Measurements from ENCODE around the gene PAM.

PAM gene

GRCh38 chr5:102754767-102755431 lies at the start of gene PAM:
TSS of gene PAM (plus strand) at chr5:102755305. CDS start at chr5:102866196, 110,891 bp downstream.
- peak; percentile 57 for DNase-seq (ENCODE audit: low read depth)

DNA sequence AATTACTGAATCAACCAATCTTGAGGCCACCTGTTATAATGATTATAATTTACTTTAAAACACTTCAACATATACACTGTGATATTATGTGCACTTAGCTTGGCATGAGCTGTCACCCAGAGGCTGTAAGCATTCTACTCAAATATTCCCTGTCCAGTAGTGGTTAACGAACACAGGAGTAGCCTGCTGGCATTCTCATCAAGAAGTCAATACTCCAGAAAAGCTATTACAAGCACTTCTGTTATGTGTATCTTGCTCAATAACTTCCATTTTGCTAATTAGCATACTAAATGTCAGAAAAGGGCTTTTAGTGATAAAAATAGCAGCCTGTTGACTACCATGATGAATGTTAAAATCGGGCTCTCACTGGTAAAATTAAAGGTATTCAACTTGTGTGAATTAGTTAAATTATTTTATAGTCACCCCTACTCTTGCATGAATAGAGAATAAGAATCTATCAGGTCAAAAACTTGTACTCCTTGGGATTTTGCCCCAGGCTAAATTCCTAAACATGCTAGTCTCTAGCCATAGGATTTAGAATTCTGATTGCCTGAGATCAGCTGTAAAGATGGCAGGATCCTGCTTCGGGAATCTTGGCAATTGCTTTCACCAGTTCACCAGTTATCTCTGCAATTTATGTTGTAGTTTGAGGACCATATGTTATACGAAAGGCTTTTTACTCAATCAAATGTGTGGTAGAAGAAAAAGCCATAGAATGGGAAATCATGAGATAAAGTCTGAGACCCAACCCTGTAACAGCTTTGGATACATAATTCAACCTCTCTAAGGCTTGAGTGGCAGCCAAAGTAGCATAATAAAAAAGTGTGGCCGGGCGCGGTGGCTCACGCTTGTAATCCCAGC lies 43.4 kb upstream of the PAM start:
- DNase-seq (ENCODE audit: low read depth): no peak

GRCh38 chr5:102713278-102713677 lies 41.8 kb upstream of the PAM start:
- DNase-seq (ENCODE audit: low read depth): no peak

- DNase-seq (ENCODE audit: low read depth): no peak
Observed at GRCh38 chr5:102713682-102714231, 41.3 kb upstream of the PAM start.

GRCh38 chr5:102715082-102715807 lies 39.9 kb upstream of the PAM start:
- DNase-seq (ENCODE audit: low read depth): no peak

DNA sequence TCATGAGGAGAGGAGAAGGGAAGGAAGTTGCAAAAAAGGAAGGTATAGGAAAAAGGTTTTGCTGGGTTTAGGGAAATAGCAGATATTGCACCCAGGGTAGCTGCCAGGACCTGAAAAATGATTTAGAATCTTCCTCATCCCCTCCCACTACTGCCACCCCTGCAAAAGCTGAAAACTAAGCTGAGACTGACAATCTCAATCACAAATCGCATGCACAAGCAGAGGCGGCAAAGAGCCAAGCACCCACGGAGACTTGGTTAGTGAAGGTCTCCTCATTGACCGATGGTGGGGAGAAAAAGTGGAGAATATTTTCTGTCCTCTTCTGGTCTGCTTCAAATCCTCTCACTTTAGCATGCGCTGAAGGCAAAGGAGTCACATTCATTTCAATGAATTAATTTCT lies 39.1 kb upstream of the PAM start:
- no peak for DNase-seq (ENCODE audit: low read depth)

GRCh38 chr5:102718819-102719218 lies 36.3 kb upstream of the PAM start:
- DNase-seq (ENCODE audit: low read depth): no peak

GRCh38 chr5:102719886-102720285 lies 35.2 kb upstream of the PAM start:
- no peak for DNase-seq (ENCODE audit: low read depth)

DNA sequence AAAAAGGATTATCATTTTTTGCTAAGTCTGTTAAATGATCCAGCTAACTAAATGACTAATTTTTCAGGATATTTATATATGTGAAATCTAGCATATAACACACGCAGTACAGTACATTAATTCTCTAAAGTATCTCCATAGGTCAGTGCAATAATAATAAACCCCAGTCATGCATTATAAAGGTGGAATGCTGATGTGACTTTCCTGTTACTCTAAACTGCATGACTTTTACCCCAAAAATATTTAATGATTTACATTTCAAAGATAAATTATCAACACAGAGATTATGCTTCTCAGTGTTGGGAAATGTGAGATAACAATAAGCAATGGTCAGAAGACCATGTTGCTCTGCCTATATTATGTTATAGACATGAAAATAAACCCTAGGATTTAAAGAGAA lies 34.1 kb upstream of the PAM start:
- DNase-seq (ENCODE audit: low read depth): no peak

DNA sequence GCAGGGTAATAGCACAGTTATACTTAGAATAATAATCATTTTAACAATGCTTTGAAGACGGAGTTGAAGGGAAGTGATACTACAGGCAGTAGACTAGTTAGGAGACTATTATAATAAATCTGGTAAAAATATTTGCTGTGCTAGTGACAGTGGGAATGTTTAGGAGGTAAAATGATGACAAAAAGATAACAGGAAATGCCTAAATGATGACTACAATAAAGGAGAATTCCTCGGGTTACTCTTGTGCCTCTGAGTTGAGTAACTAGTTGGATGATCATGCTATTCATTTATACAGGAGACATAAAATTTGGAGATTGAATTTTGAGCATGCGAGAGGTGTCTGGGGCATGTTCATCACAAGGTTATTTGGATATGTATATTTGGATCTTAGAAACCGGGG lies 32.2 kb upstream of the PAM start:
- DNase-seq (ENCODE audit: low read depth): no peak

DNA sequence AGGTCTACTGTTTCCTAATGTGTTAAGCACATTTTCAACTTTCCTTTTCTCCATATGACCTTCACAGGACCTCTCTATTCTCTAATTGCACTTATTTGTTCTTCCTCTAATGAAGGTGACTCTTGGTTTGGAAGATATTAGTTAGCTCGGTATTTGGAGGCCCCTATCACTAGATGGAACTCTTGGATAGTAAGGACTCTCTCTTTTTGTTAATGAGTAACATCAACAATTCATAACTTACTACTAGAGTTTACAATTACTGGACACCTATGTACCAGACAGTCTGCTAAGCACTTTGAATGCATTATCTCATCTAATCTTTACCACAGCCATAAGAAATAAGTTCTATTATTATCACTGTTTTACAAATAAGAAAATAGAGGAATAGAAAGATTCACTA lies 23.4 kb upstream of the PAM start:
- DNase-seq (ENCODE audit: low read depth): no peak

DNA sequence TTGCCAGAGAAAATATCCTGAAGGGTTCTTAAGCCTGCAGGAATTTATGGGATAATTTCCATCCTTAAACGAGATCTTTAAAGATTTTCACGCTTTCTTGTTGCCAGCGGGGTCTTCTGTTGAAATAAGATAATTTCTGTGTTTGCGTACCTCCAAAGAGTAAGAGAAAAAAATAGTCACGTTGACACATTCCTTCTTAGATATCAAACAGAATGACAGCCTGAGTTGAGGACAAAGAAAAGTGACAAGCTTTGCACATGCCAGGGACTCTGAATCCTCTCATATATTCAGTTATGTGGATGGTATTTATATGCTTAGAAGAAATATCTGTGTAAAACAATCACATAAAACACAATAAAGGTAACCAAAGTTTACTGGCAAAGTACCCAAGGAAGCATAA lies 21.6 kb upstream of the PAM start:
- DNase-seq (ENCODE audit: low read depth): no peak

- DNase-seq (ENCODE audit: low read depth): no peak
Observed at GRCh38 chr5:102737161-102737560, 17.9 kb upstream of the PAM start.

DNA sequence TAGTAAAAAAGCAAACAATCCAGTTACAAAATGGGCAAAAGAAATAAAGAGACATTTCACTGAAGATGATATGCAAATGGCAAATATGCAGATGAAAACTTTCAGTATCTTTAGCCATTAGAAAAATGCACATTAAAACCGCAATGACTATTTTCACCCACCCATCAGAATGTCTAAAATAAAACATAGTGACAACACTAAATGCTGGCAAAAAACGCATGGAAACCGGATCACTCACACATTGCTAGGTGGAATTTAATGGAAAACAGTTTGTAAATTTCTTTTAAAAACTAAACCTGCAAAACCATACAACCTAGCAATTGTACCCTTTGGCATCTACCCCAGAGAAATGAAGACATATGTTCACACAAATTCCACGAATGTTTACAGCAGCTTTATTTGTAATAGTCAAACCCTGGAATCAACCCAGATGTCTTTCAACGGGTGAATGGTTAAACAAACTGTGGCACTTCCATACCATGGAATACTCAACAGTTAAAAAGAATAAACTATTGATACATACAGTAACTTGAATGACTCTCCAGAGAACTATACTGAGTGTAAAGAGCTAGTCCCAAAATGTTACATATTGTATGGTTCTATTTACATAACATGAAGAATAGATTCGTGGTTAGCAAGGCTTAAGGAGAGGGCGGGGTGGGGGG lies 17.2 kb upstream of the PAM start:
- DNase-seq (ENCODE audit: low read depth): no peak

DNA sequence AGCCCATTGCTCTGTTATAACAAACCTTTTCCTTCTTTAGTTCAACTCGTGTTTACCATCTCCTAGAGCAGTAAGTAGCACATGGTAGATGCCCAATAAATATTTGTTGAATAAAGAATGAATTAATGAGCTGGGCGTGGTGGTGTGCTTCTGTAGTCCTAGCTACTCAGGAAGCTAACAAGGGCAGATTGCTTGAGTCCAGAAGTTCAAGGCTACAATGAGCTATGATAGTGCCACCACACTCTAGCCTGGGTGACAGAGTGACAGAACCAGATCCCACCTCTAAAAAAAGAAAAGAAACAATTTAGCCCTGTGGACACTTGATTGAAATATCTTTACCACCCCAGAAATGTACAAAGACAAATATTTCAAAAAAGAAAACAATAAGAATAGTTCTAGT lies 14.6 kb upstream of the PAM start:
- no peak for DNase-seq (ENCODE audit: low read depth)

DNA sequence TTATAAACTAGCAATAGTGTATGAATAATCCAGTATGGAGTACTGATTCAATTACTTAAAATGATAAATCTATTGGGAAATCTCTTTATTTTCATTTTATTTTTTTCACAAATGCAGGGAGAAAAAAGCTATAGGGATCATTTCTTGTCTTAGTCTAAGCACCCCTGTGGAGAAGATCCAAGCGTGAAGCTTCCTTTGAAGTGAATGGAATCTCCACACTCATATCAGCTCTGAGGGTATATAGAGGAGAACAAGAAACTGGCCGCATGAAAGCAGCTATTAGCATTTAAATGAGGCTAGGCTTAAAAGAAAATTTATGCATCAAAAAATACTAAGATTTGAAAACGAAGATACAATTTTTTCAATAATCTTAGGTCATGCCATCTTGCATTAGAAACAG lies 12.9 kb upstream of the PAM start:
- no peak for DNase-seq (ENCODE audit: low read depth)

GRCh38 chr5:102743900-102744299 lies 11.2 kb upstream of the PAM start:
- no peak for DNase-seq (ENCODE audit: low read depth)

DNA sequence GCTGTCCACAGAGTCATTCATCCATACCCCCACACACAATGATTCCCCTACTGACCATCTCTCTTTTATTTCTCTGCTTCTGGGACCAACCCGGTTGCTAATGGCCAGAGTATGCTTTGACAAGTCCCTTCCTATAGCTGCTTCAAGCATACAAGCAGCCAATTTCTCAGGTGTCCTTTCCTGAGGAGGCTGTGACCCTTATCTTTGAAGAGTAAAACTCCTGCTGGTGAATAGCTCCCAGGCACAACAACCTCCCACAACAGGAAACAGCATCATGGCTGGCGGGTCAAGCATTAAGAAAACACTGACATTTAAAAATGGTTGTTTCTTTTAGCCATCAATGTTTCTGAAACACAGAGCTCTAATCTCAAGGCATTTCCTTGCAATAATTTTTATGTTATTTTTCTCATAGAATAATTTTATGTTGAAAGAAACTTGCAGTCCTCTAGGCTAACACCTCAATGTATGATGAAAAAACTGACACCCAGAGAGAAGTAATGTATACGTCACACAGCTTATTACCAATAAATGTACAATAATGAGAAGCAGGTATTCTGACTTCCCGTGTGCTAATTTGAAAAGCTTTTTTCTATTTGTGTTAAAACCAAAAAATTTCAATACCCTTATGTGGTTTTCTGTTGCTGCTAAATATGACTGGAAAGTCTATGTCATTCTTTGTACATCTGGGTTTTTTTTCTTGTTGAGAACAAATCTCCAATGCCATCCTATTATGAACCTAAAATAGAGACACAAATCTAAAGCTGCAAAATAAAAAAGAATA lies 7.5 kb upstream of the PAM start:
- no peak for DNase-seq (ENCODE audit: low read depth)

GRCh38 chr5:102749416-102750030 lies 5.6 kb upstream of the PAM start:
- no peak for DNase-seq (ENCODE audit: low read depth)

- DNase-seq (ENCODE audit: low read depth): no peak
Observed at GRCh38 chr5:102750151-102750834, 4.8 kb upstream of the PAM start.
